Measurements from ENCODE around the gene CASZ1. TPM values are rescaled to one million over a fixed set of nuclear protein-coding genes. Genes with fewer than 3 reads are reported as not detected.

The CASZ1 gene
- total and polyA plus RNA-seq, 10 of the 15 experiments (the other 5 are each of a cell fraction or from before 2014, with no cell fraction given): 0.52 to 9.8 (median 3.7) TPM

DNA sequence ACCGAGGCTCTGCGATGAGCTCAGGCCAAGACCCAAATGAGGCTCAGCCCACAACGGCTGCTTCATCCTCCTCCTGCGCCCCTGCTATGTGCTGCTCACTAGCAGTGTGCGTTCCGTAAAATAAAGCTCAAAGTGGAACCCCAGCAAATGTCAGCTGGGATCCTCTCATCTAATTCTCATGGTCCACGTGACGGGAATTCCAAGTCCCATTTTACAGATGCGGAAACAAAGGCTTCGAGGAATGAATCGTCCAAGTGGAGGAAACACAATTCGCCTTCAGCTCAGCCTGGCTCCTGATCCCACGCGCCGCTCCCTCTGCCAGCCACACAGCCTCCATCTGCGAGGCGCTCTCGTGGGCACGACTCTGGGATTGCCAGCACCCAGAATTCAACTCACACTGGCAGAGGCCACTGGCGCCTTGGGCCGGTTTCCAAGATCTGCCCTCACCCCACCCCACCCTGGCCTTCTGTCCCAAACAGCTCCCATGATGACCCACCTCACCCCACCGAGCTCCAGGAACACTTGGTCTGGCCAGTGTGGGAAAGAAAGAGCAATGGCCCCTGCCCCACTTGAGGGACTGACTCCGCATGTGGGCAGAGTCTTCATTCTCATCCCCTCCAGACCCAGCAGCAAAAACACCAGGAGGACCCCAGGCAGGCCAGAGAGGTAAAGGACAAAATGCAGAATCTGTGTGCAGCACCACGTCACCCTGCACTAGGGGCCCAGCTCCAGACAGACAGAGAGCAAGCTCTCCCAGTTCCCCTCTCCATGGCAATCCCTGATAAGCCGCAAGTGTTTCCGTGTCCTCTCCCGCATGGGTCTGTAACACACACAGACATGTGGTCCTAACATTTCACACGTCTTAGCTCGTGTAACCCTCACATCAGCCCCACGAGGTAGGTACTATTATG lies 10.5 kb downstream of the CASZ1 start:
- no peak overlapping the region for H3K9ac ChIP-seq (ENCODE audit: control insufficient read depth, insufficient read depth, low read length)
- no peak overlapping the region for H3K4me2 ChIP-seq (ENCODE audit: control insufficient read depth, insufficient read depth)
- DNase-seq (ENCODE audit: low read depth, low spot score) (no peak), FAIRE-seq (no peak), ATAC-seq (no peak)
- ChIA-PET SMC1A (ENCODE audit: uncharacterized antibody, unreplicated experiment) (no interaction called here), RAD21 (ENCODE audit: unreplicated experiment) (no interaction called here), CTCF (interaction anchor here (1.1 kb wide), 1 partner anchor 20 kb away, joined by 3 read pairs; no protein-coding TSS in a partner anchor), POLR2A (no interaction called here)
- H3K27me3 ChIP-seq (replicated peaks in 1 of 2; ENCODE audit: control insufficient read depth in 2 of 2, insufficient read depth in 2 of 2, low read length in 1 of 2): no peaks in the 10 kb centered on the region; a peak in 2 of 4 replicates
- in situ Hi-C loops (cut with MboI): no loop called here
- no peak overlapping the region for H2AFZ ChIP-seq (ENCODE audit: control insufficient read depth, low read depth, low read length)
- no peaks in the 10 kb centered on the region for H4K20me1 ChIP-seq (ENCODE audit: control insufficient read depth, insufficient read depth)
- intact Hi-C loops (cut with micrococcal nuclease; ENCODE audit: unreplicated experiment): no loop called here
- H3K4me1 ChIP-seq (ENCODE audit: control insufficient read depth, insufficient read depth, low read length): no peaks in the 10 kb centered on the region
- H3K27ac ChIP-seq (ENCODE audit: control insufficient read depth, insufficient read depth): no peak overlapping the region
- 48% methylated on average over 30 of the region's 30 CpGs for WGBS (ENCODE audit: insufficient coverage, insufficient replicate concordance, low lambda C conversion rate, missing lambda C conversion rate)
- no peak overlapping the region for H3K4me3 ChIP-seq
- BruUV-seq (replicated peaks): no TSS peak
- H3K79me2 ChIP-seq (ENCODE audit: control insufficient read depth, insufficient read depth, low read length): no peaks in the 10 kb centered on the region
- no peaks in the 10 kb centered on the region for H3K9me3 ChIP-seq (replicated peaks; ENCODE audit: control insufficient read depth, insufficient read depth, low read length)
- no peaks in the 10 kb centered on the region for H3K36me3 ChIP-seq (ENCODE audit: control insufficient read depth in 2 of 2, insufficient read depth in 2 of 2, low read length in 1 of 2)
- TF ChIP-seq CHD2 (IDR thresholded peaks at IDR 0.05; ENCODE audit: borderline replicate concordance, low read depth, low read length) (no peak), HDAC6 (IDR thresholded peaks at IDR 0.05; ENCODE audit: unreplicated experiment) (no peak), GABPA (IDR thresholded peaks at IDR 0.05; ENCODE audit: low read depth) (no peak), EZH2 (IDR thresholded peaks at IDR 0.05; ENCODE audit: borderline replicate concordance, control insufficient read depth, low read depth, low read length) (no peak), RAD51 (IDR thresholded peaks at IDR 0.05) (no peak), JUND (IDR thresholded peaks at IDR 0.05; ENCODE audit: low read depth, low read length) (no peak), HDGF (IDR thresholded peaks at IDR 0.05) (no peak), CBFB (IDR thresholded peaks at IDR 0.05; ENCODE audit: low read depth) (no peak), PAX5 (IDR thresholded peaks at IDR 0.05; ENCODE audit: borderline replicate concordance, low read depth, low read length) (no peak), BRCA1 (IDR thresholded peaks at IDR 0.05; ENCODE audit: low read depth, low read length) (no peak), CHD1 (IDR thresholded peaks at IDR 0.05; ENCODE audit: low read depth, low read length) (no peak), RB1 (IDR thresholded peaks at IDR 0.05; ENCODE audit: borderline replicate concordance) (no peak), IKZF2 (IDR thresholded peaks at IDR 0.05) (no peak)
- TF ChIP-seq, protein P1, sequence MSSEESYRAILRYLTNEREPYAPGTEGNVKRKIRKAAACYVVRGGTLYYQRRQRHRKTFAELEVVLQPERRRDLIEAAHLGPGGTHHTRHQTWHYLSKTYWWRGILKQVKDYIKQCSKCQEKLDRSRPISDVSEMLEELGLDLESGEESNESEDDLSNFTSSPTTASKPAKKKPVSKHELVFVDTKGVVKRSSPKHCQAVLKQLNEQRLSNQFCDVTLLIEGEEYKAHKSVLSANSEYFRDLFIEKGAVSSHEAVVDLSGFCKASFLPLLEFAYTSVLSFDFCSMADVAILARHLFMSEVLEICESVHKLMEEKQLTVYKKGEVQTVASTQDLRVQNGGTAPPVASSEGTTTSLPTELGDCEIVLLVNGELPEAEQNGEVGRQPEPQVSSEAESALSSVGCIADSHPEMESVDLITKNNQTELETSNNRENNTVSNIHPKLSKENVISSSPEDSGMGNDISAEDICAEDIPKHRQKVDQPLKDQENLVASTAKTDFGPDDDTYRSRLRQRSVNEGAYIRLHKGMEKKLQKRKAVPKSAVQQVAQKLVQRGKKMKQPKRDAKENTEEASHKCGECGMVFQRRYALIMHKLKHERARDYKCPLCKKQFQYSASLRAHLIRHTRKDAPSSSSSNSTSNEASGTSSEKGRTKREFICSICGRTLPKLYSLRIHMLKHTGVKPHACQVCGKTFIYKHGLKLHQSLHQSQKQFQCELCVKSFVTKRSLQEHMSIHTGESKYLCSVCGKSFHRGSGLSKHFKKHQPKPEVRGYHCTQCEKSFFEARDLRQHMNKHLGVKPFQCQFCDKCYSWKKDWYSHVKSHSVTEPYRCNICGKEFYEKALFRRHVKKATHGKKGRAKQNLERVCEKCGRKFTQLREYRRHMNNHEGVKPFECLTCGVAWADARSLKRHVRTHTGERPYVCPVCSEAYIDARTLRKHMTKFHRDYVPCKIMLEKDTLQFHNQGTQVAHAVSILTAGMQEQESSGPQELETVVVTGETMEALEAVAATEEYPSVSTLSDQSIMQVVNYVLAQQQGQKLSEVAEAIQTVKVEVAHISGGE (CRISPR knock-in tag; IDR thresholded peaks at IDR 0.05): no peak
- TF ChIP-seq, protein P2, sequence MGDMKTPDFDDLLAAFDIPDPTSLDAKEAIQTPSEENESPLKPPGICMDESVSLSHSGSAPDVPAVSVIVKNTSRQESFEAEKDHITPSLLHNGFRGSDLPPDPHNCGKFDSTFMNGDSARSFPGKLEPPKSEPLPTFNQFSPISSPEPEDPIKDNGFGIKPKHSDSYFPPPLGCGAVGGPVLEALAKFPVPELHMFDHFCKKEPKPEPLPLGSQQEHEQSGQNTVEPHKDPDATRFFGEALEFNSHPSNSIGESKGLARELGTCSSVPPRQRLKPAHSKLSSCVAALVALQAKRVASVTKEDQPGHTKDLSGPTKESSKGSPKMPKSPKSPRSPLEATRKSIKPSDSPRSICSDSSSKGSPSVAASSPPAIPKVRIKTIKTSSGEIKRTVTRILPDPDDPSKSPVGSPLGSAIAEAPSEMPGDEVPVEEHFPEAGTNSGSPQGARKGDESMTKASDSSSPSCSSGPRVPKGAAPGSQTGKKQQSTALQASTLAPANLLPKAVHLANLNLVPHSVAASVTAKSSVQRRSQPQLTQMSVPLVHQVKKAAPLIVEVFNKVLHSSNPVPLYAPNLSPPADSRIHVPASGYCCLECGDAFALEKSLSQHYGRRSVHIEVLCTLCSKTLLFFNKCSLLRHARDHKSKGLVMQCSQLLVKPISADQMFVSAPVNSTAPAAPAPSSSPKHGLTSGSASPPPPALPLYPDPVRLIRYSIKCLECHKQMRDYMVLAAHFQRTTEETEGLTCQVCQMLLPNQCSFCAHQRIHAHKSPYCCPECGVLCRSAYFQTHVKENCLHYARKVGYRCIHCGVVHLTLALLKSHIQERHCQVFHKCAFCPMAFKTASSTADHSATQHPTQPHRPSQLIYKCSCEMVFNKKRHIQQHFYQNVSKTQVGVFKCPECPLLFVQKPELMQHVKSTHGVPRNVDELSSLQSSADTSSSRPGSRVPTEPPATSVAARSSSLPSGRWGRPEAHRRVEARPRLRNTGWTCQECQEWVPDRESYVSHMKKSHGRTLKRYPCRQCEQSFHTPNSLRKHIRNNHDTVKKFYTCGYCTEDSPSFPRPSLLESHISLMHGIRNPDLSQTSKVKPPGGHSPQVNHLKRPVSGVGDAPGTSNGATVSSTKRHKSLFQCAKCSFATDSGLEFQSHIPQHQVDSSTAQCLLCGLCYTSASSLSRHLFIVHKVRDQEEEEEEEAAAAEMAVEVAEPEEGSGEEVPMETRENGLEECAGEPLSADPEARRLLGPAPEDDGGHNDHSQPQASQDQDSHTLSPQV (IDR thresholded peaks at IDR 0.05): no peak
